Chondrocyte (in vitro differentiated cells): Measurements from ENCODE around the gene GLS2. TPM values are rescaled to one million over a fixed set of nuclear protein-coding genes. Genes with fewer than 3 reads are reported as not detected.
"Not testable (repeated sequence)": the region's sequence is repeated elsewhere in the genome, so short reads cannot be mapped to it uniquely, and the experiment has no call there.

Source experiments
- DNase-seq: peaks from one replicate; pipeline ENCODE4 v3.0.0; 2021; ENCODE audit warnings: mixed read lengths, low spot score
- H3K27ac Mint-ChIP-seq: one replicate; pipeline ENCODE4 v1.8.0; 2021; ENCODE audit warnings: mild to moderate bottlenecking, moderate library complexity, mixed read lengths; ENCODE audit not compliant: unreplicated experiment
- H3K27me3 Mint-ChIP-seq: 2 replicates; pipeline ENCODE4 v1.8.0; 2021; ENCODE audit warnings: low read depth, mixed read lengths
- H3K36me3 Mint-ChIP-seq: 2 replicates; pipeline ENCODE4 v1.8.0; 2021; ENCODE audit warnings: low read depth, mixed read lengths
- H3K4me1 Mint-ChIP-seq: 2 replicates; pipeline ENCODE4 v1.8.0; 2021; ENCODE audit warnings: low read depth, mild to moderate bottlenecking, mixed read lengths
- H3K4me3 Mint-ChIP-seq: one replicate; pipeline ENCODE4 v1.8.0; 2021; ENCODE audit warnings: mild to moderate bottlenecking, moderate library complexity, mixed read lengths; ENCODE audit not compliant: unreplicated experiment
- H3K9me3 Mint-ChIP-seq: 2 replicates; pipeline ENCODE4 v1.8.0; 2021; ENCODE audit warnings: low read depth, mixed read lengths
- total RNA-seq: library from RNA; stranded (reverse); gene quantifications from 3 replicates; pipeline ENCODE4 v1.2.1, GENCODE V29; 2021
- TF ChIP-seq, protein P1 (sequence below): fragments of 200-600 bp; sonication (generic); IDR thresholded peaks from 2 replicates; pipeline ENCODE4 v1.5.0; 2021; ENCODE audit warnings: antibody characterized with exemption, mild to moderate bottlenecking, moderate library complexity

GLS2 gene
- total RNA-seq, 1 donor from 2014 or later: 0.25 TPM

DNA sequence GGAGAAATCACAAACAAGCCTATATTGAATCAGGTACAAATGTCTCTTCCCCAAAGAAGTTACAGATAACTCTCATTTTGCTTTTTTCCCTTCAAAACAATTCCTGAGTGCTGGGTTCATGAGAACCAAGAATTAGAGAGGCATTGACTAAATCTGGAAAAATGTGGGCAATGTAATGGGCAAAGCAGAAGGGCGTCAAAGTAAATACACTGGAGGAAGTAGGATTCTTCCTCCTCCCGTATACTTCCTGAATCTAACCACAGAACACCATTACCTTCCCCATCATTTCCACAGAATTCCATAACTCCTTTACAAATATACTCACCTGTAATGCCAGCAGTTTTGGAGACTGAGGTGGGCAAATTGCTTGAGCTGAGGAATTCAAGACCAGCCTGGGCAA, 30.6 kb upstream of the GLS2 start:
- Mint-ChIP-seq H3K27me3 (no peaks in the 10 kb centered on the region), H3K4me3 (no peak overlapping the region), H3K36me3 (no peaks in the 10 kb centered on the region), H3K4me1 (peaks cover 46% of the 10 kb centered on the region), H3K27ac (peak overlapping the region; percentile 7), H3K9me3 (no peaks in the 10 kb centered on the region)
- DNase-seq: no peak
- TF ChIP-seq, protein P1, sequence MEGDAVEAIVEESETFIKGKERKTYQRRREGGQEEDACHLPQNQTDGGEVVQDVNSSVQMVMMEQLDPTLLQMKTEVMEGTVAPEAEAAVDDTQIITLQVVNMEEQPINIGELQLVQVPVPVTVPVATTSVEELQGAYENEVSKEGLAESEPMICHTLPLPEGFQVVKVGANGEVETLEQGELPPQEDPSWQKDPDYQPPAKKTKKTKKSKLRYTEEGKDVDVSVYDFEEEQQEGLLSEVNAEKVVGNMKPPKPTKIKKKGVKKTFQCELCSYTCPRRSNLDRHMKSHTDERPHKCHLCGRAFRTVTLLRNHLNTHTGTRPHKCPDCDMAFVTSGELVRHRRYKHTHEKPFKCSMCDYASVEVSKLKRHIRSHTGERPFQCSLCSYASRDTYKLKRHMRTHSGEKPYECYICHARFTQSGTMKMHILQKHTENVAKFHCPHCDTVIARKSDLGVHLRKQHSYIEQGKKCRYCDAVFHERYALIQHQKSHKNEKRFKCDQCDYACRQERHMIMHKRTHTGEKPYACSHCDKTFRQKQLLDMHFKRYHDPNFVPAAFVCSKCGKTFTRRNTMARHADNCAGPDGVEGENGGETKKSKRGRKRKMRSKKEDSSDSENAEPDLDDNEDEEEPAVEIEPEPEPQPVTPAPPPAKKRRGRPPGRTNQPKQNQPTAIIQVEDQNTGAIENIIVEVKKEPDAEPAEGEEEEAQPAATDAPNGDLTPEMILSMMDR: no peak

DNA sequence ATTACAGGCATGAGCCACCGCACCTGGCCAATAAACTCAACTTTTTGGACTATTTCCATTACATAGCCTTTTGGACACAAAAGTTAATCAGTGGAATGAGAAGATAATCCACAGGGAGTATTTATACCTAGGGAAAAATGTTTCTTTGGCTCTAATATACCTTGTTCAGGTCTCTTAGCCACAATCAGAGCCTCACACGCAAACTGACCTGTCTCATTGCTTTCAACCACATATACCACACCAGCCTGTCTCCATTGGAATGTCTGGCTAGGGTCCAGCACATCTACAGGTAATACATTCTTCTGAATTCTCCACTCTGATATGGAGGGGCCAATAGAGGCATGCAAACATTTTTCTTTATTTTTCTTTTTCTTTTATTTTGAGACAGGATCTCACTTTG, 29.9 kb upstream of the GLS2 start:
- TF ChIP-seq, protein P1: no peak
- H3K4me1 Mint-ChIP-seq: peaks cover 40% of the 10 kb centered on the region
- no peak overlapping the region for H3K4me3 Mint-ChIP-seq
- H3K36me3 Mint-ChIP-seq: no peaks in the 10 kb centered on the region
- DNase-seq: no peak
- H3K27me3 Mint-ChIP-seq: no peaks in the 10 kb centered on the region
- no peak overlapping the region for H3K27ac Mint-ChIP-seq
- no peaks in the 10 kb centered on the region for H3K9me3 Mint-ChIP-seq

DNA sequence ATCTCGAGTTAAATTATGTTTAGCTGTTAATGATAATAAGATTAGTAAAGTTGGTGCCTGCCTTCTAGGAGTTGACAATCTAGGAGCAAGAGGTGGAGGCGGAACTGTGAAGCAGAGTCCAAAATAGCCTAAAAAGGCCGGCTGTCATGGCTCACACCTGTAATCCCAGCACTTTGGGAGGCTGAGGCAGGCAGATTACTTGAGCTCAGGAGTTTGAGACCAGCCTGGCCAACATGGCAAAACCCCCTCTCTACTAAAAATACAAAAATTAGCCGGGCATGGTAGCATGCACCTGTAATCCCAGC, 26.0 kb upstream of the GLS2 start:
- H3K27ac Mint-ChIP-seq, H3K9me3 Mint-ChIP-seq, DNase-seq, H3K36me3 Mint-ChIP-seq, H3K4me3 Mint-ChIP-seq, H3K4me1 Mint-ChIP-seq: not testable (repeated sequence)
- TF ChIP-seq, protein P1: peak; percentile 35
- peaks cover 10% of the 10 kb centered on the region for H3K27me3 Mint-ChIP-seq

DNA sequence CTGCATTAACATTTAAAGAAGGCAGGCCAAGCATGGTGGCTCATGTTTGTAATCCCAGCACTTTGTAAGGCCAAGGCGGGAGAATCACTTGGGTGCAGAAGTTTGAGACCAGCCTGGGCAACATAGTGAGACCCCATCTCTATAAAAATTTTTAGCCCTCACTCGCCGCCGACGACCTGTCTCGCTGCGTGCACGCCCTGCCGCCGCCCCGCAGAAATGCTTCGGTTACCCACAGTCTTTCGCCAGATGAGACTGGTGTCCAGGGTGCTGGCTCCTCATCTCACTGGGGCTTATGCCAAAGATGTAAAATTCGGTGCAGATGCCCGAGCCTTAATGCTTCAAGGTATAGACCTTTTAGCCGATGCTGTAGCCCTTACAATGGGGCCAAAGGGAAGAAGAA, 22.8 kb upstream of the GLS2 start:
- Mint-ChIP-seq H3K36me3 (no peaks in the 10 kb centered on the region), H3K4me1 (no peaks in the 10 kb centered on the region), H3K27me3 (peaks cover 10% of the 10 kb centered on the region), H3K4me3 (no peak overlapping the region), H3K9me3 (no peaks in the 10 kb centered on the region), H3K27ac (no peak overlapping the region)
- no peak for DNase-seq
- TF ChIP-seq, protein P1: no peak

DNA sequence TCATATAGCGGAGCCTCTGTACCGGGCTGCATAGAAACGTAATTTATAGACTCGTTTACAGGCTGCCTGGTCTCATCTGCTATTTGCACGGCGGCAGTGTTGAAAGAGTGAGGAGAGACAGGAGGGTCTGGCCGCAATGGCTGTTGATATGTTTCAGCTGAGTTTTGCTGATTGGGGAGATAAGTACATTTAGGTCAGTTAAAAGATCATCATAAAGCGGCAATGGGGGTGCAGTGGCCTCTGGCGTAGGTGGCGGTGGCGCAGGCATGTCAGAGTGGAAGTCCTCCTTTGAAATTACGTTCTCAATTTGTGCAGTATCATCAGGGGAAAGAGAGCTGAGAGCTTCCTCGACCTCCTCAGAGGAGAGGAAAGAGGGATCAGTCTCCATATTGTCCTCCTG, 11.9 kb upstream of the GLS2 start:
- not testable (repeated sequence) for H3K9me3 Mint-ChIP-seq, DNase-seq, H3K4me1 Mint-ChIP-seq, H3K36me3 Mint-ChIP-seq, H3K27ac Mint-ChIP-seq, H3K4me3 Mint-ChIP-seq, H3K27me3 Mint-ChIP-seq

DNA sequence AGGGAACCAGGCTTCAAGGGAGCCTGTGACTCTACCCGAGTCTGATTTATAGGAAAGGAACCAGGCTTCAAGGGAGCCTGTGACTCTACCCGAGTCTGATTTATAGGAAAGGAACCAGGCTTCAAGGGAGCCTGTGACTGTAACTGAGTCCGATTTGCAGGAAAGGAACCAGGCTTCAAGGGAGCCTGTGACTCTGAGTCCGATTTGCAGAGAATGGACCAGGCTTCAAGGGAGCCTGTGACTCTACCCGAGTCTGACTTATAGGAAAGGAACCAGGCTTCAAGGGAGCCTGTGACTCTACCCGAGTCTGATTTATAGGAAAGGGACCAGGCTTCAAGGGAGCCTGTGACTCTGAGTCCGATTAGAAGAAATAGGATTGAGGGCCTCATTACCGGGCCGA, 11.5 kb upstream of the GLS2 start:
- not testable (repeated sequence) for H3K27ac Mint-ChIP-seq, DNase-seq, H3K4me3 Mint-ChIP-seq, H3K9me3 Mint-ChIP-seq, H3K4me1 Mint-ChIP-seq, H3K36me3 Mint-ChIP-seq, H3K27me3 Mint-ChIP-seq

DNA sequence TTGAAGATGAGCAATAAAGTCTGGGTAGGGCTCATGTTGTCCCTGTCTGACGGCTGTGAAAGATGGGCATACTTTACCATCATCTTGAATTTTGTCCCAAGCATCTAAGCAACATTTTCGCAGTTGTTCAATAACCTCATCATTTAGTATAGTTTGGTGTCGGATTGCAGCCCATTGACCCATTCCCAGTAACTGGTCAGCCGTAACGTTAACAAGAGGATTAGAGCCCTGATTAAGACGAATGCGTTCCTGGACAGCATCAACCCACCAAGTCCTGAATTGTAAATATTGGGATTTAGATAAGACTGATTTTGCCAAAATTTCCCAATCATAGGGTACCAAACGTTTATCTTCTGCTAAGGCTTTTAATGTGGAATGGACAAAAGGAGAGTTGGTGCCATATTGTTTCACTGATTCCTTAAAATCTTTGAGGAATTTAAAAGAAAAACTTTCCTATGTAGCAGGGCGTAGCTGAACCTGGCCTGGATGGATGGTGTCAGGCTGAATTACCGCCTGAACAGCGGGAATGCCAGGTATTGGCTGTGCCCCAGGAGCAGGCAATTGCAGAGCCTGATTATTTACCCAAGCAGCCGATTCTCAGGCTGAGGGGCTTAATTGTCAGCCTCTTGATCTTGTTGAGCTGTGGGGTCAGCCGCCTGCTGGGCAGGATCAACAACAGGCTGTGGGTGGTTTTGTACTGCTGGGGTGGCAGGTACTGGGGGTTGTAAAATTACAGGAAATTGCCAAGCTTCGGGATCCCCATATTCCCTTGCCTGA, 10.4 kb upstream of the GLS2 start:
- H3K27me3 Mint-ChIP-seq, H3K9me3 Mint-ChIP-seq, H3K27ac Mint-ChIP-seq, H3K36me3 Mint-ChIP-seq, H3K4me3 Mint-ChIP-seq, DNase-seq, H3K4me1 Mint-ChIP-seq: not testable (repeated sequence)
